SK-N-SH (cell line): ENCODE results near the gene PGM5. TPM values are rescaled to one million over a fixed set of nuclear protein-coding genes. Genes with fewer than 3 reads are reported as not detected.

Experiments used
- CTCF ChIA-PET: fragments of 300-600, 350-600 bp; formaldehyde crosslinking; extraction: SDS; loops from one replicate; lab custom pipeline; 2021; lab: Yijun Ruan, JAX
- POLR2A ChIA-PET: fragments of 350-600 bp; sonication (Branson Sonifier 250); formaldehyde crosslinking; extraction: SDS; loops from one replicate; lab custom pipeline; 2020; ENCODE audit warnings: antibody characterized with exemption, inconsistent platforms; lab: Yijun Ruan, JAX
- DNase-seq: peaks from one replicate; pipeline ENCODE4 v3.0.0; 2012
- H2AFZ ChIP-seq: fragments of 200-600 bp; sonication (generic); 2 replicates; pipeline ENCODE4 v1.8.1; 2016; ENCODE audit warnings: antibody characterized with exemption, mild to moderate bottlenecking, low read depth
- H3F3A ChIP-seq: fragments of 200-600 bp; sonication (generic); replicated peaks from 2 replicates; pipeline ENCODE3; 2016; ENCODE audit warnings: antibody characterized with exemption, mild to moderate bottlenecking; ENCODE audit not compliant: insufficient read depth
- H3K27ac ChIP-seq, 2 experiments: fragments of 200-500 bp in 1 of 2; fragments of 200-600 bp in 1 of 2; sonication (Bioruptor generic) in 1 of 2; sonication (generic), shearing (Covaris generic) in 1 of 2; 2 replicates each; pipeline versions ENCODE4 v1.5.1 to v1.6.1; 2014 to 2016; ENCODE audit warnings: low read depth in 2 of 2, inconsistent platforms in 1 of 2, low read length in 1 of 2, mild to moderate bottlenecking in 1 of 2, mixed read lengths in 1 of 2
- H3K27me3 ChIP-seq: fragments of 200-600 bp; sonication (generic), shearing (Covaris generic); 2 replicates; pipeline ENCODE4 v1.6.1; 2016; ENCODE audit warnings: mixed run types; ENCODE audit not compliant: insufficient read depth
- H3K36me3 ChIP-seq, 2 experiments: fragments of 200-500 bp in 1 of 2; fragments of 200-600 bp in 1 of 2; sonication (Bioruptor generic) in 1 of 2; sonication (generic) in 1 of 2; replicated peaks in 1 of 2; 2 replicates each; pipeline versions ENCODE3 to v1.5.1; 2014 to 2016; ENCODE audit warnings: low read length in 1 of 2, mild to moderate bottlenecking in 1 of 2; ENCODE audit not compliant: insufficient read depth in 2 of 2, control insufficient read depth in 1 of 2
- H3K4me1 ChIP-seq, 2 experiments: fragments of 200-500 bp in 1 of 2; fragments of 200-600 bp in 1 of 2; sonication (Bioruptor generic) in 1 of 2; sonication (generic), shearing (Covaris generic) in 1 of 2; 2 replicates each; pipeline versions ENCODE4 v1.5.1 to v1.6.1; 2014 to 2016; ENCODE audit warnings: low read depth in 1 of 2, low read length in 1 of 2, mixed run types in 1 of 2; ENCODE audit not compliant: insufficient read depth in 2 of 2, control insufficient read depth in 1 of 2
- H3K4me2 ChIP-seq: fragments of 200-600 bp; sonication (generic), shearing (Covaris generic); 2 replicates; pipeline ENCODE4 v1.6.1; 2017; ENCODE audit warnings: mixed run types
- H3K4me3 ChIP-seq, 2 experiments: fragments of 200-500 bp in 1 of 2; fragments of 200-600 bp in 1 of 2; sonication (Bioruptor generic) in 1 of 2; sonication (generic), shearing (Covaris generic) in 1 of 2; 2 replicates each; pipeline versions ENCODE4 v1.5.1 to v1.8.1; 2014 to 2016; ENCODE audit warnings: low read depth in 2 of 2, inconsistent platforms in 1 of 2, low read length in 1 of 2, mild to moderate bottlenecking in 1 of 2, mixed read lengths in 1 of 2, moderate library complexity in 1 of 2
- H3K79me2 ChIP-seq: fragments of 200-600 bp; sonication (generic); 2 replicates; pipeline ENCODE4 v1.8.1; 2017; ENCODE audit warnings: mild to moderate bottlenecking; ENCODE audit not compliant: insufficient read depth
- H3K9ac ChIP-seq: fragments of 200-600 bp; sonication (generic); 2 replicates; pipeline ENCODE4 v1.6.1; 2017; ENCODE audit warnings: mixed run types
- H3K9me2 ChIP-seq: fragments of 200-600 bp; sonication (generic); 2 replicates; pipeline ENCODE4 v1.6.1; 2017; ENCODE audit warnings: mixed run types
- H3K9me3 ChIP-seq: fragments of 200-600 bp; sonication (generic); 2 replicates; pipeline ENCODE4 v1.6.1; 2017; ENCODE audit warnings: mixed run types, mild to moderate bottlenecking, moderate library complexity
- H4K20me1 ChIP-seq: fragments of 200-600 bp; sonication (generic); 2 replicates; pipeline ENCODE4 v1.6.1; 2017; ENCODE audit warnings: mild to moderate bottlenecking, mixed run types; ENCODE audit not compliant: insufficient read depth
- CHD2 ChIP-seq: fragments of 150-350 bp; IDR thresholded peaks from 2 replicates; pipeline ENCODE4 v1.6.1; 2018; ENCODE audit warnings: low read length; ENCODE audit not compliant: partially characterized antibody
- ELF1 ChIP-seq: IDR thresholded peaks from 2 replicates; pipeline ENCODE4 v1.4.0; 2012
- EP300 ChIP-seq, 2 experiments: IDR thresholded peaks; 2 replicates each; pipeline versions ENCODE4 v1.4.0 to v1.6.1; 2012; ENCODE audit warnings: borderline replicate concordance in 1 of 2, low read depth in 1 of 2, low read length in 1 of 2
- FOXJ3 ChIP-seq: sonication (generic); formaldehyde crosslinking; IDR thresholded peaks from 2 replicates; pipeline ENCODE4 v1.5.1; 2020; ENCODE audit warnings: mild to moderate bottlenecking, missing genetic modification reagents
- FOXM1 ChIP-seq: IDR thresholded peaks from 2 replicates; pipeline ENCODE4 v1.4.0; 2012; ENCODE audit warnings: low read depth, mild to moderate bottlenecking
- GABPA ChIP-seq: IDR thresholded peaks from 2 replicates; pipeline ENCODE4 v1.4.0; 2012; ENCODE audit warnings: low read depth, mild to moderate bottlenecking
- GATA2 ChIP-seq: sonication (generic); formaldehyde crosslinking; IDR thresholded peaks from 2 replicates; pipeline ENCODE4 v1.5.0; 2020; ENCODE audit warnings: mild to moderate bottlenecking, missing genetic modification reagents
- MAX ChIP-seq: IDR thresholded peaks from 2 replicates; pipeline ENCODE4 v1.4.0; 2012; ENCODE audit warnings: low read depth
- MEF2A ChIP-seq: IDR thresholded peaks from 2 replicates; pipeline ENCODE4 v1.4.0; 2012; ENCODE audit warnings: low read depth, borderline replicate concordance
- MXI1 ChIP-seq: IDR thresholded peaks from 2 replicates; pipeline ENCODE4 v1.6.1; 2012; ENCODE audit warnings: mild to moderate bottlenecking, low read depth, low read length, improper control_type of control experiment
- NFIC ChIP-seq: IDR thresholded peaks from 2 replicates; pipeline ENCODE4 v1.4.0; 2012; ENCODE audit warnings: borderline replicate concordance
- POLR2AphosphoS5 ChIP-seq: IDR thresholded peaks from 2 replicates; pipeline ENCODE4 v1.6.1; 2012; ENCODE audit warnings: low read depth, low read length
- RAD21 ChIP-seq: IDR thresholded peaks from 2 replicates; pipeline ENCODE4 v1.6.1; 2012; ENCODE audit warnings: mild to moderate bottlenecking, low read length
- RCOR1 ChIP-seq: fragments of 150-350 bp; IDR thresholded peaks from 2 replicates; pipeline ENCODE4 v1.6.1; 2017; ENCODE audit warnings: antibody characterized with exemption, low read length
- TCF12 ChIP-seq: IDR thresholded peaks from 2 replicates; pipeline ENCODE4 v1.4.0; 2012
- USF2 ChIP-seq: fragments of 150-350 bp; IDR thresholded peaks from 2 replicates; pipeline ENCODE4 v1.6.1; 2017; ENCODE audit warnings: antibody characterized with exemption, low read length, low read depth, borderline replicate concordance
- WGBS: methylation state at CpG from one replicate; pipeline ENCODE4 v1.1.6; 2017; ENCODE audit warnings: low lambda C conversion rate; 5-methylcytosine and 5-hydroxymethylcytosine counted together
- polyA plus RNA-seq, 3 experiments: library from polyadenylated mRNA; depleted of rRNA; stranded (reverse); fragments of >200 nt; gene quantifications; 2 replicates each; pipeline ENCODE4 v1.2.3, GENCODE V29; 2012
- TF ChIP-seq, protein P1 (sequence below): IDR thresholded peaks from 2 replicates; pipeline ENCODE4 v1.4.0; 2012; ENCODE audit warnings: low read depth, borderline replicate concordance
- TF ChIP-seq, protein P2 (sequence below): IDR thresholded peaks from 2 replicates; pipeline ENCODE4 v1.4.0; 2012; ENCODE audit warnings: low read depth, borderline replicate concordance

Gene PGM5
- polyA plus RNA-seq, 1 of the 3 experiments (the other 2 are of a cell fraction) = not detected

GRCh38 chr9:68545033-68545705, 188.8 kb downstream of the PGM5 start:
- Histone ChIP-seq H3K9me2 (no peaks in the 10 kb centered on the region), H3K4me1 (no peaks in the 10 kb centered on the region), H2AFZ (no peak overlapping the region), H3K9me3 (no peaks in the 10 kb centered on the region), H3F3A (no peaks in the 10 kb centered on the region), H4K20me1 (no peaks in the 10 kb centered on the region), H3K4me3 (no peak overlapping the region), H3K4me2 (no peak overlapping the region), H3K27ac (no peak overlapping the region), H3K79me2 (no peaks in the 10 kb centered on the region), H3K36me3 (no peaks in the 10 kb centered on the region), H3K9ac (no peak overlapping the region), H3K27me3 (no peaks in the 10 kb centered on the region)
- DNase-seq = no peak
- WGBS = 19% methylated on average over 3 of the region's 3 CpGs
- ChIA-PET CTCF (no interaction called here), POLR2A (no interaction called here)
- no peak for TF ChIP-seq RCOR1
- no peak for TF ChIP-seq ELF1
- TF ChIP-seq EP300 (IDR thresholded peaks at IDR 0.05; ENCODE audit: borderline replicate concordance in 1 of 2, low read depth in 1 of 2, low read length in 1 of 2) = no peak
- no peak for TF ChIP-seq CHD2
- TF ChIP-seq RAD21 = no peak
- TF ChIP-seq TCF12 = no peak
- no peak for TF ChIP-seq FOXJ3 (CRISPR knock-in tag)
- no peak for TF ChIP-seq MAX
- TF ChIP-seq FOXM1 = no peak
- TF ChIP-seq USF2 = no peak
- no peak for TF ChIP-seq GATA2 (CRISPR knock-in tag)
- TF ChIP-seq, protein P1, sequence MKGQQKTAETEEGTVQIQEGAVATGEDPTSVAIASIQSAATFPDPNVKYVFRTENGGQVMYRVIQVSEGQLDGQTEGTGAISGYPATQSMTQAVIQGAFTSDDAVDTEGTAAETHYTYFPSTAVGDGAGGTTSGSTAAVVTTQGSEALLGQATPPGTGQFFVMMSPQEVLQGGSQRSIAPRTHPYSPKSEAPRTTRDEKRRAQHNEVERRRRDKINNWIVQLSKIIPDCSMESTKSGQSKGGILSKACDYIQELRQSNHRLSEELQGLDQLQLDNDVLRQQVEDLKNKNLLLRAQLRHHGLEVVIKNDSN = no peak
- no peak for TF ChIP-seq MXI1
- TF ChIP-seq, protein P2, sequence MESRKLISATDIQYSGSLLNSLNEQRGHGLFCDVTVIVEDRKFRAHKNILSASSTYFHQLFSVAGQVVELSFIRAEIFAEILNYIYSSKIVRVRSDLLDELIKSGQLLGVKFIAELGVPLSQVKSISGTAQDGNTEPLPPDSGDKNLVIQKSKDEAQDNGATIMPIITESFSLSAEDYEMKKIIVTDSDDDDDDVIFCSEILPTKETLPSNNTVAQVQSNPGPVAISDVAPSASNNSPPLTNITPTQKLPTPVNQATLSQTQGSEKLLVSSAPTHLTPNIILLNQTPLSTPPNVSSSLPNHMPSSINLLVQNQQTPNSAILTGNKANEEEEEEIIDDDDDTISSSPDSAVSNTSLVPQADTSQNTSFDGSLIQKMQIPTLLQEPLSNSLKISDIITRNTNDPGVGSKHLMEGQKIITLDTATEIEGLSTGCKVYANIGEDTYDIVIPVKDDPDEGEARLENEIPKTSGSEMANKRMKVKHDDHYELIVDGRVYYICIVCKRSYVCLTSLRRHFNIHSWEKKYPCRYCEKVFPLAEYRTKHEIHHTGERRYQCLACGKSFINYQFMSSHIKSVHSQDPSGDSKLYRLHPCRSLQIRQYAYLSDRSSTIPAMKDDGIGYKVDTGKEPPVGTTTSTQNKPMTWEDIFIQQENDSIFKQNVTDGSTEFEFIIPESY = no peak
- TF ChIP-seq POLR2AphosphoS5 = no peak
- TF ChIP-seq MEF2A = no peak
- TF ChIP-seq GABPA = no peak
- no peak for TF ChIP-seq NFIC
